ENCODE results near the gene COL17A1.

COL17A1 gene

DNA sequence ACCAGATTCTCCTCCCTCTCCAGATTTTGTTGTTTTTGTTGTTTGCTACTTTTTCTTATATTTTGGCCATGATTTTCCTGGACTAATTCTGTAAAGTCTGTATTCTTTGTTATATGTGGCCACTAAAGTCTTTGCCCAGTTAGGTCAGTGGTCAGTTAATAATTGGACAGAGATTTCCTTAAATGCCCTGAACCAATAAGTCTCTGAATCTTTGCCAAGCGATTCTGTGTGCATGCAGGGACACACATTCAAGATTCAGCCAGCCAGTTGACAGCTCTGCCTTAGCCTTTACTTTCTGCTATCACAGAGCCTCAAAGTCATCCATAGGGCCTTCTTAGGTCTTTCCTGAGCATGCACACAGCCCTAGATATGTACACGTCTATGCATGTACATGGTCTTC is 11.0 kb upstream of the COL17A1 start:
- DNase-seq (ENCODE audit: low spot score): no peak

DNA sequence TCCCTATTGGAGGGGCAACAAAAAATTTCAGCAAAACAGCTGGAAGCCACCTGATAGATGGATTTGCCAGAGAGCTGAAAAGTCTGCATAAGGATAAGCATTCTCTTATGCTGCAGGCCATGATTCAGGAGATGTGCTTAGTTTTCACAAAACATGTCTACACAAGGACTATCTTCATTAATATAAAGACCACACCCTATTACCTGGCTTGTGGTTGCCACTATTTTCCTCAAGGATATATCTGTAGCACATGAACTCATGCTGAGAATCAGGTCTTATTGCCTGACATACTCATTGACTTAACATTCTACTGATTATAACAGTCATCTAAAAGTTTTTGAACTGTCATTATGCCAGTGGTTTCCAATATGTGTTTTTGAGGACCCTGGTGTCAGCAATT is 7.1 kb upstream of the COL17A1 start:
- DNase-seq (ENCODE audit: low spot score): no peak

DNA sequence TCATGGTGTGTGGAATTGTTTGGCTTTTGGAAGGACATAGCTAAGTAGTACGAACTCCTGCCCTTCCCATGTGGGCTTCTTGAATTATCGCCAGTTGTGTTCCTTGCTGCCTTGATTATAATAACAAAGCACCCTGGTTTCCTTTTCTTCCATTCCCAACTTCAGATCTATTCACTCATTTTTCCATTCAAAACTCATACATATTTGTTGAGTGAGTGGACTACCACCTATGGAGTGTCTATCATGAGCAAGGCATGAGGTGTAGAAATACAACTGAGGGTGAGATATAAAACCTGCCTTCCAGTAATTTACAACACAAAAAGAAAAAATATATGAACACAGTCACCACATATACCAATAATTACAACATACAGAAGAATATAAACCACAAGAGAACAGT is 4.9 kb upstream of the COL17A1 start:
- DNase-seq (ENCODE audit: low spot score): no peak

- DNase-seq (ENCODE audit: low spot score): no peak
These were observed 3.9 kb upstream of the COL17A1 start for GRCh38 chr10:104089621-104090020.

- no peak for DNase-seq (ENCODE audit: low spot score)
These were observed 2.6 kb upstream of the COL17A1 start for GRCh38 chr10:104088239-104088638.

DNA sequence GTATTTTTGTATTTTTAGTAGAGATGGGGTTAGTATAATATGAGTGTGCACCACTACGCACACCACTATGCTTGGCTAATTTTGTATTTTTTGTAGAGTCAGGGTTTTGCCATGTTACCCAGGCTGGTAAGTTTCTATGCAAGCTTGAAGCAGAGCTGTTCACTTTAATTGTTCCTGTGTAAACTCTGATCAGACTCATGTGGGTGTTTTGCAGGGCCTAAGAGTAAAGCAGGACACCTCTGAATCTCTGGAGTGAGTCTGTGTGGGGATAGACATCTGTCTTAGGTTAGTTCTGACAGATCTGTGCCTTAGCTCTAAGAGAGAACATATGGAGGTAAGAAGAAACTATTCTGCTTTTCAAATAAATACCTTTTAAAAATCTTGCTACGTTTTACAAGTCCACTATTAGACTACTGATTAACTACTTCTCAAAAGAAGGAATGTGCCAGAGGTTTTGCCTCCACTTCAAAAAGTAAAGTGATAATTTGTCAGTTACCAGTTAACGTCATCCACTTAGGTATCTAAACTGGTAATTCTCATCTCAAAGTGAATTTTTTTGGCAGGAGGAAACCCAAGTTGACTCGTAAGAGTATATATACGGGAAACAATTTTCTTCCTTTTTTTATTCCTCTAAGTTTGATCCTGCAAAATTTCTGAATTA is 1.1 kb downstream of the COL17A1 start:
- no peak for DNase-seq (ENCODE audit: low spot score)

DNA sequence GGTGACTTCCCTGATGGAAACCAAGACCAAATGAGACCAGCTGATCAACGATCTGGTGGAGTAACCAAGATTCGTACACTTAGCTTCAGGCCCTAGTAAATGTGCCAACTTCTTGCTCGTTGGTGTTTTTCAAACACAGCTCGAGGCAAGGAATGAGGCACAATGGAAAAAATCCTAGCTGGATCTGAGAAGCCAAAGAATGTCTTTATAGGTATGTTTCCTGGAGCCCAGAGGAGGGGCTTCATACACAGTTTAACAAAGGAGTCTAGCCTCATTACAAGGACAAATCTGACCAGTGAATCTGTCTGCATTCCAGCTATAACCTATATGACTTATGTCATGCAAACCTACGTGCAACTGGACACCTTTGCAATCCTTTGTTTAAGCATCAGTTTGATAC is 3.7 kb downstream of the COL17A1 start:
- DNase-seq (ENCODE audit: low spot score): no peak

DNA sequence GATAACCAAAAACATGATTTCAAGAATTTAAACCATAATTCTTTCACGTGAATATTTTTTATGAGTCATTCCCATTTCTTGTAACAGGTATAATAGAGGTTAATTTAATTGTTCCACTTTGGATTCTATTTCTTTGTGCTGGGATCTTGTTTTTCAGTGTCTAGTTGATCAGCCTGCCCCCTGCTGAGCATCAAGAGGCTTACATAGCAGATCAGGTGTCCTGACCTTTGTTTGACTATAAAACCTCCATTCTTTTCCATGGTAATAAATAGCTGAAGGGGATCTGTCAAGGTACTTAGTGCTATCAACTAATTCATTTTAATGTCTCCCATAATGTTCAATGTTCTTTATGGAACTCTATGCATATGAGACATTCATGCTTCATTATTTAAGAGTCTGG is 4.9 kb downstream of the COL17A1 start:
- DNase-seq (ENCODE audit: low spot score): peak; percentile 56

DNA sequence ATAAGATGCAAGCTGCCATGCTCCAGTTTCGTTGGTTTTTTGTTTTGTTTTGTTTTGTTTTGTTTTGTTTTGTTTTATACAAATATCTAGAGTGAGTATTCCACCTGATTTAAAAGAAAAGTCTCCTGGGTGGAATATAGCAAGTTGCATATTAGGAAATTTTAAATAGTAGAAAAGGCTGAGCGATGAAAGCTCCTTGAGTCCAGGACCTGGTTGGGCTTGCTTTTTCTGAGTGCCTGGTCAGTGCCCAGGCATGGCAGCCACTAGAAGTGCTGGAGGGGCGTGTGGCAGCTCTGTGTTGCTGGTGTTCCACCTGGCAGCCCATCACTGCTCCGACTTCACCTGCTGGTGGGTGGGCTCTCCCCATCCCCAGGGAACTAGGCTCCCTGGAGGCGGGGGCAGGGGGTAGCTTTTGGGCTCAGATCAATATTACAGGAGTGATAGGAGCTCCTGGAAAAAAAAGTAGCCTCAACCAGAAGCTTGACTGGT is 8.0 kb downstream of the COL17A1 start:
- no peak for DNase-seq (ENCODE audit: low spot score)

GRCh38 chr10:104077247-104077646 is 8.4 kb downstream of the COL17A1 start:
- no peak for DNase-seq (ENCODE audit: low spot score)

DNA sequence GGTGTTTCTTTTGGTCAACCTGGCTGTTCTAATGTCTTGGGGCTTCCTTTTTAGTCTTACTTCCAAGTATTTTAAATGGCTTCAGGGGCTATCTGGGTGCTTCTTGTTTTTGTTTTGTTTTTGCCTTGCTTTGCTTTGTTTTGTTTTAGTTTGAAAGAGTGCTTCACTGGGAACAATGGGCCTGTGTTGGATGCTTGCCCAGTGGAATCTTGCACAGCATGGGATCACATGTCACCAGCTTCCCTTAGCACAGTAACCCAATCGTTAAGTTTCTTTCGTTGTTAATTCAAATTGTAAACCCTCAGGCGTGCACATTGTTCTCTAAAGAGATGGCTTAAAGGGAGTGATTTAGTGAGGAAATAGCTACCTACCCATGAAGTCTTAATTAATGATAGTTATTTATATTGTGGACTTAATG is 8.9 kb downstream of the COL17A1 start:
- DNase-seq (ENCODE audit: low spot score): peak; percentile 8

GRCh38 chr10:104074505-104074904 is 11.2 kb downstream of the COL17A1 start:
- no peak for DNase-seq (ENCODE audit: low spot score)

- no peak for DNase-seq (ENCODE audit: low spot score)
These were observed 12.9 kb downstream of the COL17A1 start for GRCh38 chr10:104072786-104073185.

- DNase-seq (ENCODE audit: low spot score): no peak
These were observed 16.1 kb downstream of the COL17A1 start for GRCh38 chr10:104069613-104070012.

DNA sequence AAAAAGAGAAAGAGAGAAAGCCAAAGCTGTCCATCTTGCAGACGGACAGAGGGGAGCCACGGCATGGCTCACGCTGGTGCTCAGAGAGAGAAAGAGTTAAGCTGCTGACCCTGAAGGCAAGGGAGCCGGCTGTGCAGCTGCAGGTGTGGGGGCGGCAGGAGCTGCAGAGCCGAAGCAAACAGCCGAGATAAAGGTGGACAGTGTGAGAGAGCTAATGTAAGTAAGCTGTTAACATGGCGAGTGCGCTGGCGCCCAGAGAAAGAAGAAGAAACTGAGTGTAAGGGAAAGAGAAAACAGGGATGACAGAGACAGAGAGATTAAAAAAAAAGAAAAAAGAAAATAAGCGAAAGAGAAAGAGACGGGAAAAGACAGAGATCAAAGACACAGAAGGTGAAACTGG is 18.2 kb downstream of the COL17A1 start:
- no peak for DNase-seq (ENCODE audit: low spot score)

DNA sequence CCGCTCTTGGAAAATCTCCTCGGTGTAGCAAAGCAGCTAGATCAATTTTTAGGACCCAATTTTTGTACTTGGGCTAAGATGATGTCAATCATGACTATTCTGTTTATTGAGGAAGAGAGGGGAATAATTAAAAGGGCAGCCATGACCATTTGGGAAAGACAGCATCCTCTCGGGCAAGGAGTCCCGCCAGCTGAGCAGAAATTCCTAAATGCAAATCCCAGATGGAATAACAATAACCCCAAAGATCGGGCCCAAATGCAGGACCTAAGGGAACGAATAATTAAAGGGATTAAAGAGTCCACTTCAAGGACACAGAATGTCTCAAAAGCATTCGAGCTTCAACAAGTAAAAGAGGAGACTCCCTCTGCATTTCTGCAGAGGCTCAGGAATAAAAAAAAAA is 18.7 kb downstream of the COL17A1 start:
- DNase-seq (ENCODE audit: low spot score): no peak

- DNase-seq (ENCODE audit: low spot score): no peak
These were observed 19.9 kb downstream of the COL17A1 start for GRCh38 chr10:104065748-104066147.

DNA sequence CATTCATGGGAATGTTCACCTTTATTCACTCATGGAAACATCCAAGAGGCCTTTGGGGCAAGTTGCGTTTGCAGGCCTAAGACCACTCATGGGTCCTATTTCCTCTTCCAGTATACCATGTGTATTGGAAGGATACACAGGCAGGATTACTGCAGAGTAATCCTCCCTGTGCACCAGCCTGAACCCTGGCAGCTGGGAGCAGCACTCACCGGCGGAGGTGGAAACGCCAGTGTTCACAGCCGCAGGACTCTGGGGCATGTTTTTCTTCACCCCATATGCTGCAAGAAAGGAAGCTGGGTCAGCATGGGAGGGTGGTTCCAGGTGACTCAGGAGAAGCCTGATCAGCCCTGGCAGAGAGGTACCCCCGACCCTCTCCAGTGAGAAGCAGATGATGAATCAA is 24.5 kb downstream of the COL17A1 start:
- no peak for DNase-seq (ENCODE audit: low spot score)

DNA sequence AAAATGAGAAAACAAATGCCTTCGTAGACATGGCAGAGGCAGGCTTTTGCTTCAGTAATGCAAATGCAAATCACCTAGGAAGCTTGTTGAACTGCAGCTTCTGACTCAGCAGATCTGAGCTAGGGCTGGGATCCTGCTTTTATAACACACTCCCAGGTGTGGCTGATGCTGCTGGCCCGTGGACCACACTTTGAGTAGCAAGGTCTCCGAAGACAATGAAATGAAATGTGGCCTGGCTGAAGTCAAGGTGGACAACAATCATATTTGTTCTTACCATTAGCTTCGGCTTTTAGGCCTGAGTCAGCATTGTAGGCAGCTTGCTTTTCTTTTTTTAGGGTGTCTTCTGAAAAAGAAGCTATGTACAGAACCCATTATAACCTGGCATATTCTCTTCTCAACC is 26.3 kb downstream of the COL17A1 start:
- DNase-seq (ENCODE audit: low spot score): no peak

DNA sequence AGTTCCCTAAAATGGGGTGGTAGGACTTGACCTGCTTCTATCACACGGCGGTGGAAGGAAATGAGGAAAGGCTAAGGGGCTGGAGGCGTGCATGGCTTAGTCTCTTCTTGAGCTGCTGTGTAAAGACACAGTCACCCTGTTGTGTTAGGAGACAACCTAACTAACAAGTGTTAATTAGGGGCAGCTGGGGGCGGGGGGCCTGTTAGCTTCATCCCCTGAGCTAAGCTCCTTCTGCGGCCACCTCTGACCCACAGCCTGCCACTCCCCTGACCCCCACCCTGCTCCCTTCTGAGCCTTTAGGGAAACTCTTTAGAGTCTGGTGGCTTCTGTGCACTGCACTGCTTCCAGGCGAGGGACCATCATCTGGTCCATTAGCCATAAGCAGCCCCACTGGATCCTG is 28.0 kb downstream of the COL17A1 start:
- no peak for DNase-seq (ENCODE audit: low spot score)

DNA sequence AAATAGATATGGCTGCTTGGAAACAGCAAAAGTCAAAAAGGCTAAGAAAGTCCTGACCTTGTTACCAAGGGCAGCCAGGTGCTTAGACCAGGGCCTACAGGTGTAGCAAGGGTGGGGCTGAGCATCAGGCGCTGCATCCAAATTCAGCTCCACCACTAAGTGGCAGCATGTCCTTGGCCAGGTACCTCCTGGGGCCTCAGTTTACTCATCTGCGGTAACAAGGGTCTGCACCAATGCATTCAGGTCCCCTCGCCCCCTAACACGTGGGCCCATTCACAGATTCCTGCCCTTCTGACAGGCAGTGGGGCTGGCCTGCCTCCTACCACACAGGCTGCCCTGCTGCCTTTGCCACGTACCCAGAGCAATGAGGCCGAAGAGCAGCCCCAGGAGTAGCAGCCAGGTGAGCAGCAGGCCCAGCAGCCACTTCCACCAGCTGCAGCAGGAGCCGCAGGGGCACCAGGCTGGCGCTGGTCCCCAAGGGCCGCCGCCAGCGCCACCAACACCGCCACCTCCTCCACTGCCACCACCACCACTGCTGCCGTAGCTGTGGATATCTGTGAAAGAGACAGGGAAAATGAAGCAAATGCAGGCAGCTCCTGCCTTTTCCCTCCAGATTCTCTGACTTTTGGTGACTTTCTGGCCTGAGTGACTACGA is 28.9 kb downstream of the COL17A1 start:
- no peak for DNase-seq (ENCODE audit: low spot score)

- DNase-seq (ENCODE audit: low spot score): peak; percentile 11
These were observed 31.2 kb downstream of the COL17A1 start for GRCh38 chr10:104054430-104054829.

GRCh38 chr10:104053201-104053600 is 32.5 kb downstream of the COL17A1 start:
- DNase-seq (ENCODE audit: low spot score): no peak

- DNase-seq (ENCODE audit: low spot score): no peak
These were observed 33.2 kb downstream of the COL17A1 start for GRCh38 chr10:104052431-104052830.

Measured in SW480 (cell line).